Stimulated activated CD4-positive, alpha-beta T cell treated with anti-CD3 and anti-CD28 coated beads, TNF-alpha, amount 100 ng/mL, for 4 hours (primary cell): ENCODE measurements around the gene STRA6.

Source experiments
- DNase-seq, 3 experiments: peaks; one replicate each; pipeline ENCODE4 v3.0.0-alpha.2; 2020; ENCODE audit warnings: low read depth in 3 of 3

STRA6 gene

GRCh38 chr15:74202452-74203401 is at the start of gene STRA6:
TSS of gene STRA6 (minus strand) at chr15:74202787. CDS start at chr15:74202267, 520 bp downstream.
- no peak for DNase-seq

- no peak for DNase-seq
Observed at GRCh38 chr15:74252291-74252690, 49.7 kb upstream of the STRA6 start.

GRCh38 chr15:74251131-74251811 is 48.7 kb upstream of the STRA6 start:
- no peak for DNase-seq

- no peak for DNase-seq
Observed at GRCh38 chr15:74250266-74250665, 47.7 kb upstream of the STRA6 start.

GRCh38 chr15:74245342-74245931 is 42.9 kb upstream of the STRA6 start:
- DNase-seq = no peak

GRCh38 chr15:74244822-74245341 is 42.3 kb upstream of the STRA6 start:
- DNase-seq = no peak

- no peak for DNase-seq
Observed at GRCh38 chr15:74243431-74243830, 40.8 kb upstream of the STRA6 start.

- no peak for DNase-seq
Observed at GRCh38 chr15:74242441-74243185, 40.0 kb upstream of the STRA6 start.

- no peak for DNase-seq
Observed at GRCh38 chr15:74240897-74241614, 38.5 kb upstream of the STRA6 start.

GRCh38 chr15:74240002-74240568 is 37.5 kb upstream of the STRA6 start:
- no peak for DNase-seq

GRCh38 chr15:74239051-74239705 is 36.6 kb upstream of the STRA6 start:
- no peak for DNase-seq

GRCh38 chr15:74235962-74236361 is 33.4 kb upstream of the STRA6 start, which contains the start of gene CCDC33:
TSS of gene CCDC33 (plus strand) at chr15:74236326. CDS start at chr15:74236720, 394 bp downstream.
- DNase-seq = no peak

- DNase-seq = no peak
Observed at GRCh38 chr15:74234598-74234875, 31.9 kb upstream of the STRA6 start.

GRCh38 chr15:74233851-74234597 is 31.4 kb upstream of the STRA6 start:
- no peak for DNase-seq

GRCh38 chr15:74233373-74233772 is 30.8 kb upstream of the STRA6 start:
- DNase-seq = no peak

GRCh38 chr15:74231475-74231874 is 28.9 kb upstream of the STRA6 start:
- no peak for DNase-seq

GRCh38 chr15:74229686-74230085 is 27.1 kb upstream of the STRA6 start:
- DNase-seq = no peak

GRCh38 chr15:74228723-74229081 is 26.1 kb upstream of the STRA6 start:
- no peak for DNase-seq

GRCh38 chr15:74227968-74228722 is 25.6 kb upstream of the STRA6 start:
- no peak for DNase-seq
